Midbrain (tissue), 1 donor: Measurements from ENCODE around the gene ABI2.
A peak's percentile ranks its signal among the peaks of the same experiment; 100 is the strongest.
"Not testable (repeated sequence)": the region's sequence is repeated elsewhere in the genome, so short reads cannot be mapped to it uniquely, and the experiment has no call there.

ENCODE experiments used
- DNase-seq: peaks from one replicate; lab custom pipeline; 2025; lab: John Stamatoyannopoulos, UW

ABI2 gene

DNA sequence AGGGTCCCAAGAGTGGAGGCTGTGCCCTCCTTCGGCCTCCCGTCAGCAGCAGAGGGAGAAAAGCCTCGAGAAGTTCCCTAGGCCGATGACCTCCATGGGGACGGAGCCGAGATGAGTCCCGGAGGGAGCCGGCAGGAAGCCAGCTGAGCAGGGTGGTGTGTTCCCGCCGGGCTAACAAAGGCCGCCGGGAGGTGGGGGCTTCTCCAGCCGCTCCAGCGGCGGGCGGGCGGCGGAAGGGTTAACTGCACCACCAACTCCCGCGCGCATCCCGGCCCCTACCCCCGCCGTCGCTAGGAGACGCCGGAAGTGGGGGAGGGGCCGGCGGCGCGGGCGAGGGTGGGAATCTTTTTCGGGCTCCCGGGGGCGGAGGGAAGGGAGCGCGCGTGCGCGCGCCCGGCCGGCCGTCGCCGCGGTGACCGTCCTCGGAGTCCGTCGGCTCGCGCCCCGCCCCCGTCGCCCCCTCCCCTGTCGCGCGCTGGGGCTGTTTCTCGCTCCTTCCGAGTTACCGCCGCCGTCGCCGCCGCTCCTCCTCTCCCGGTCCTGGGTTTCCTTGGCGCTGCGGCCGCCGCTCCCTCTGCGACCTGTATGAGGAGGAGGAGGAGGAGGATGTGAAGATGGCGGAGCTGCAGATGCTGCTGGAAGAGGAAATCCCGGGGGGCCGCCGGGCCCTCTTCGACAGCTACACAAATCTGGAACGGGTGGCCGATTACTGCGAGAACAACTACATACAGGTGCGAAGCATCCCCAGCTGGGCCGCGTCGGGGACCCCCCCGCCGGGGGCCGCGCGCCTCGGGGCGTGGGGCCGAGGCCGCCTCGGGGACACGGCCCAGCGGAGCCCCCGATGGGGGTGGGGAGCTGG is at the start of gene ABI2:
Gene ABI2 (plus strand): TSS at position 494 of the 859 bp plus-strand sequence. CDS start 121 bp downstream, at position 615.
- peak; percentile 87 for DNase-seq

DNA sequence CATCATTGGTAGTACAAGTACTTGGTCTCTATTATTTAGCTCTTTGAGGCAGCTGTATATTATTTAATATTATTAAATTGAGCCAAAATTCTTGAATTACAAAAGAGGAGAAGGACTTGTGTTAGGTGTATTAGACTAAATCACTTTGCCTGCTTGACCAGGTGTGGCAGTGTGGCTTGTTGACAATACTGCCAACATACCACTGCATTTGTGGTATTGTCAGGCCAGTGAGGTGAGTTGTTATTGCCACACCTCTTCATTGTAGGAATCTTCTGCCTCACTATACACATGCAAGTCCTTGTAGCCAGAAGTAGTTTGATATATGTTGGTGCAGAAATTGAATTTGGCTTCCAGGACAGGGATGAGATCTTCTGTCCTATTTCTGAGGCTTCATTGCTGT is 48.9 kb upstream of the ABI2 start:
- DNase-seq: no peak

DNA sequence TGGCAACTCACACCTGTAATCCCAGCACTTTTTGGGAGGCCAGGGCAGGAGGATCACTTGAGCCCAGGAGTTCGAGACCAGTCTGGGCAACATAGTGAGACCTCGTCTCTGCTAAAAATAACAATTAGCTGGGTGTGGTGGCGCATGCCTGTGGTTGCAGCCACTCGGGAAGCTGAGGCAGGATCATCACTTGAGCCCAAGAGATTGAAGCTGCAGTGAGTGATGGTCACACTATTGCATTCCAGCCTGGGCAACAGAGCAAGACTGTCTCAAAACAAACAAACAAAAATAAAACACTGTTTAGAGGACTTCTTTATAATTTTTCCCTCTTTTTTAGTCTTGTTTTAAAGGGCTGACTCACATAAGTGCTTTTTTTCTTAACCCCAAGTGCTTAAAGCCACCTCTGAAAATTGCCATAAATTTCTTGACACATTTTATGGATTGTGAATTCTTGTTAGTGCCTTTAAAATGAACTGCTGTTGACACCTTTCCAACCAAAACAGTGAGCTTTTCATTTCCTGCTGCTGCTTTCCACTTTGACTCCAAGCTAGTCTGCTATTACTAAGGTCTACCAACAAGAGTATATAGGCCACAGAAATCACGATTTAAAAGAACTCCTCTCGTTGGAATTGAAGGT is 47.6 kb upstream of the ABI2 start:
- DNase-seq: no peak

DNA sequence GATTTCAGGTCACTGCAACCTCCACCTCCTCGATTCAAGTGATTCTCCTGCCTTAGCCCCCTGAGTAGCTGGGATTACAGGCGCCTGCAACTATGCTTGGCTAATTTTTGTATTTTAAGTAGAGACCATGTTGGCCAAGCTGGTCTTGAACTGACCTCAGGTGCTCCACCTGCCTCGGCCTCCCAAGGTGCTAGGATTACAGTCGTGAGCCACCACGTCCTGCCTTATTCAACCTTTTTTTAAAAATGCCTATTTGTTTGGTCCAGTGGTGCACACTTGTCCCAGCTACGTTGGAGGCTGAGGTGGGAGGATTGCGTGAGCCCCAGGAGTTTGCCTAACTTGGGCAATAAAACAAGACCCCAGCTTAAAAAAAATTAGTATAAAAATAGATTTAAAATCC is 46.1 kb upstream of the ABI2 start:
- DNase-seq: no peak

DNA sequence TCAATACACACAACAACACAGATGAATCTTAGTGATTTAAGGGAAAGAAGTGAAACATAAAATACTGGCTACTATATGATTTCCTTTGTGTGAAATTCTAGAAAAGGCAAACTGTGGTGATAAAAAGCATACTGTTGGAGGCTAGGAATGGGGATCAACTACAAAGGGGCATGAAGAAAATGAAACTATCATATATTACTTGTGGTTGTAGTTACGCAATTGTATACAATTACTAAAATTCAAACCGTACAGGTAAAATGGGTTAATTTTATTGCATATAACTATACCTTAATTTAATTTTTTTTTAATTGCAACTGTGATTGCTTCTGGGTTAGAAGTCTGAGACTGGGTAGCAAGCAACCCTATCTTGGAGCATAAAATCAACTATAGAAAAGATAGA is 41.7 kb upstream of the ABI2 start:
- DNase-seq: no peak

DNA sequence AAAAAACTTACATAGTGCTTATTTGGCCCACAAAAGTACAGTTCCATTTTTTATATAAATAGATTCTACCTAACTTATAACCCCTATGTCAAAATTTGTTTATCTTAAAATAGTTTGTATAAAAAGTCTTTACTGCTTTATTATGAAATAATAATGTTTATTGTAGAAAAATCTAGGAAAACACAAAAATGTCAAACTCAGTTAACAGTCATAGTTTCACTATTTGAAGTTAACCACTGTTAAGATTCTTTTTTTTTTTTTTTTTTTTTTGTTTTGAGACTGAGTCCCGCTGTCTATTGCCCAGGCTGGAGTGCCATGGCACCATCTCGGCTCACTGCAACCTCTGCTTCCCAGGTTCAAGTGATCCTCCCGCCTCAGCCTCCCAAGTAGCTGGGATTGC is 26.5 kb upstream of the ABI2 start:
- no peak for DNase-seq

DNA sequence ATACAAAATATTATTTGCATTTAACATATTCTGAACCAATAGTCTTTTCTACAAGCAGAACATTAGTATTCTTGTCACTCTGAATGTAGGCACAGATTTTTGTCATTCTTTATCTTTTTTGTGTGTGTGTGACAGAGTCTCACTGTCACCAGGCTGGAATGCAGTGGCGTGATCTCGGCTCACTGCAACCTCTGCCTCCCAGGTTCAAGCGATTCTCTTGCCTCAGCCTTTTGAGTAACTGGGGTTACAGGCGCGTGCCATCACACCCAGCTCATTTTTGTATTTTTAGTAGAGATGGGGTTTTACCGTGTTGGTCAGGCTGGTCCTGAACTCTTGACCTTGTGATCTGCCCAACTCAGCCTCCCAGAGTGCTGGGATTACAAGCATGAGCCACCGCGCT is 25.6 kb upstream of the ABI2 start:
- not testable (repeated sequence) for DNase-seq

DNA sequence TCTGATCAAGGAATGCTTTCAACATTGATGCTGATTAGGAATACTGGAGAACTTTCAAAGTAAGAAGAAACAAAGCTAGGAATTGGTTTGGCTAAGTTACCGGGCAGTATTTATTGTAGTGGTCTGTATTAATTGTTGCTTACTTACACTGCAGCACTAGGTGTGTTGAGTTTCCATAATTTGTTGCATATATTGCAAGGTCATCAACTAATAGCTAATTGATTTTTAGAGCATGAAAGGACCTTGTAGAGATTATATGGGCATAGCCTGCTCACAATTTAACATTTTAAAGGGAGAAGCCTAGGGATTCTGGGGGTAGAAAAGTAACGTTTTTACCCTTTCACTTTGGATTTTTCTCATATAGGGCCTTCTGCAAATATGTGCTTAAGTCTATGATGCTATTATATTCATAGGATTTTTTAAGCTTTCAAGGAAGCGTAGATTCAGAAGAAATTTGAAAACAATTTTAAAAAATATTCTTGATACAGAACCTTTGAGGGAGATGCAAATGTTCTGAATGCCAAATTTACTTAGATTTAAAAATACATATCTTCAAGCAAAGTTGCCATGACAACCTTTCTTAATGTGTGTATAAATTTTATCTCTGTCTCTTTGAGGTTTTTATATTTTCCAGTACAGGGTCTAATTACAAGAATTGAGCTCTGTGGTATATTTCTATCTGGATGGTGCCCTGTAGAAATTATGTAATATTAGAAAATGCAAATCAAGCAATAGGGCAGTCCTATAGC is 17.3 kb upstream of the ABI2 start:
- no peak for DNase-seq

DNA sequence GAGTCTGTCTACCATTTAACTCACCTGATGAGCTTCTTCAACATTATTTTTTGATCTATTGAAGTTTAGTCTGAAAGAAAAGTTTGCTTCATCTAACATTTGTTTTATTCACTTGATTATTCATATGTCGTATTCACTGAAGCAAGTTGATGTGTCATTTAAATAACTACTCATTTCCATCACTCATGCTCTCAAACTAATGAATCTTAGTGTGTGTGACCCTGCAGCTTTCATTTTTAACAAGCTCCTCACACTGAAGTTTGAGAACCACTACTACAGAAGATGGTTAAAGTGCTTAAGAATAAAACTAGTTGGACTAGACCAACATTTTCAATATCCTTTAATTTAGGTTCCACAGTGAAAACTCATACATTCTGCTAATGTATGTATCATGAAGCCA is 1.8 kb upstream of the ABI2 start:
- no peak for DNase-seq

DNA sequence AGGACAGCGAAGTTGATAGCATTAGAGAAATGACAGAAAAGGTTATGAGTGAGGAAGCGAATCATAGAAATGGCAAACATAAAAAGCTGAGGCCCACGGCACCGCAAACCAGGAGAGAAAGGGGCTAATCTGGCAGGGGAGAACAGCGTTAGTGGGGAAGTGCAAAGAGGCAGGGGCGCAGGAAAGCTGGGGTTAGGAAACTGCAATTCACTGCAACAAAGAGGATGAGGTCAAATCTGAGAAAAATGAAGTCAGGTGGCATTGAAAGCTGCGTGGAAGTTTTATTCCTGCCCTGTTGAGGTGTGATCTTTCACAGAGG is 653 bp upstream of the ABI2 start:
- DNase-seq: peak; percentile 37

DNA sequence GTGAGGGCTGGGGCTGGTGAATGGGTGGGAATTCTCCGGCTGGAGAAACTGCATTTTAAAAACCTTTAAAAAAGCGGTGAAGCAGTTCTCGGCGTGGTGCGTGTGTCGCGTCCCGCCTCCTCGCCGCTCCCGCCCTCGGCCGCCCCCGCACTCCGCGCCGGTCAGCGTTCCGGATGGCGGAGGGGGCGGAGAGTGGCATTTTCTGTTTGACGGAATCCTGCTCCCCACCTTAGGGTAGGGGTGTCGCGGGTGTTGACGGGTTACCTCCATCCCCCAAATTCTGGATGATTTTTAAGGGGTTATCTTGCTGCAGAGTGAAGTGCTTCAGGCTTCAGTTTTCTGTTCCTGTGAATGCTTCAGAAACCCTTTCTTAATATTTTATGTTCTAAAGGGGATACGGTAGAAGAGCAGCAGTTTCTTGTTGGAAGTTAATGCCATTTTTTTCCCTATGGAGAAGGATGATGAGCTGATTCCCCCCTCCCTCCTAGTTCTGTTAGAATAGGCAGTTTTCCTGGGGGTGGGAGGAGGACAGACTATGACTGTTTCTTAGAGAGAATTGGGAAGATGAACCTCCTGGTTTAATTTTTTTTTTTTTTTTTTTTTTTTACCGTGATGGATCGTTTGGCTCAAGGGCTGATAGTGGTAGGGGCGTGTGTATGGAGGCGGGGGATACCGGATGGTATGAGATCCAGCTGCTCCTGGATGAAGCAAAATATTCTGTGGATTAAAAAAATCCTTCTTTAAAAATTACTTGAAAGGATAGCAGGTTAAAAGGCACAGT is 756 bp downstream of the ABI2 start:
- peak; percentile 36 for DNase-seq

DNA sequence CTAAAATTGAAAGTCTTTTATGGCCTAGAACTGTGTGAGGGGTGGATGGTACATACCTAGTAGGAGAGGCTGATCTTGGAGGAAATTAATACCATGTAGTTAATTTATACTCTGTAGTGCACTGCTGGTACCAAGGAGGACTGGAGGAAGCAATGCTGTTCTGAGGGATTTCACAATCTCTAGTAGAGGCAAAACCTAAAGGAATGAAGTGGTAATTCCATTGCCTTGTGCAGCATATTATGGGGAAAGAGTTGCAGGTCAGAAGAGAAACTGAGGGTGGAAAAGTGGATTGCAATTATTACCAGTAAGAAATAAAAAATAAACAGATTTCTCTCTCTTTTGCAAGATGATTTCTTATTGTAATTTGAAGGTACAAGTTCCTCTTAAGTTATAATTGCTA is 2.2 kb downstream of the ABI2 start:
- no peak for DNase-seq

DNA sequence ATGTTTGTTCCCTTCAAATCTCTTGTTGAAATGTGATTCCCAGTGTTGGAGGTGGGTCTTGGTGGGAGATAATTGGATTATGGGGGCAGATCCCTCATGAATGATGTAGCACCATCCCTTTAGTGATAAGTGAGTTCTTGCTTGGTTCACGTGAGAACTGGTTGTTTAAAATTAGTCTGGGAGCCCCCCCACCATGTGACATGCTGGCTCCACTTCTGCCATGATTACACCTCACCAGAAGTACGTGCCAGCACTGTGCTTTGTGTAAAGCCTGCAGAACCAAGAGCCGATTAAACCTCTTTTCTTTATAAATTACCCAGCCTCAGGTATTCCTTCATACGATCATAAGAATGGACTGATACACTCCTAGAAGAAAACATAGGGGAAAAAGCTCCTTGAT is 10.1 kb downstream of the ABI2 start:
- DNase-seq: no peak

DNA sequence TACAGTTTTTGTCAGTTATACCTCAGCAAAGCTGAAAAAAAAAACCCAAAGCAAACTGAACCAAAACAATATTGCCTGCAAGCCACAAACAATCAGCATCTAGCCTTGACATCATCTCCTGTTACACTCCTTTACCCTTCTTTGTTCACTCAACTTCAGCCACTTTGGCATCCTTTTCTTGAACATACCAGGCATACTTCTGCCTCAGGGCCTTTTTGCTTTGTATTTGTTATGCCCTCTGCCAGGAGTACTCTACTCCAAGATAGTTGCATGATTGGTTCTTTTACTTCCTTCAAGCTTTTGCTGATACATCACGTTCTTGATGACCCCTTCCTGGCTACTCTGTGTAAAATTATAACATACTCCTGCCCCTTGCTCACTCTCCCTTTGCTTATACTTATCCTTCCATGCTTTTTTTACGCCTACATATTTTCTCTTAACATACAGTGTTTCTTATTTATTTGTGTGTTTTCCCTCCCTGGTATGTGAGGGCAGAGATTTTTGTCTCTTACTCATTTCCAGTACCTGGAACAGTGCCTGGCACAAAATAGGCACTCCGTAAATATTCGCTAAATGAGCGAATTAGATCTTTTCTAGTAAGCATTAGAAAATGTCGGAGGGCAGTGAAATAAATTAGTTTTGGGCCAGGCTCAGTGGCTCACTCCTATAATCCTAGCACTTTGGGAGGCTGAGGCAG is 12.7 kb downstream of the ABI2 start:
- DNase-seq: no peak

DNA sequence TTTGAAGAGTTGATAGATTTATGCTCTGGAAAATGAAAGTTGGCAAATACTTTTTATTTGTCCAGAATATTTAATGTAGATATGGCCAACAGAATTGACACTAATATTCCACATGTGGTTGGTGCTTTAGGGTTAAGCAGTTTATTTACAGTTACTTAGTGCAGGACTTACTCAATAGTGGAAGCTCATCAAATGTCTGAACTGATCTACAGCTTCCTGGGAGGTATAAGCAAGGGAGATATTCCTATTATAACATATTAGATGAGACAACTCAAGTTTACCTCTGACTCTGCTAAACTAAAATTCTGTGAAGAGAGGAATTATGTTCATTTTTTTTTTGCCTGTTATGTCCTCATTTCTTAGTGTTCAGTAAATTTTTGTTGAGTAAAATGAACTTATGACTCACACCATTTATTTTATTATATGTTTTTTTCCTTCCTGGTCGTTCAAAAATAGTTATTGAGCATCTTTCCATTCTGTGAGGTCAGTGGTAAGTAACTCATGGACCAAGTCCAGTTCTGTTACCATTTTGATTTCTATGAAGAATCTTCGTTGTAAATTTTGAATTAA is 13.6 kb downstream of the ABI2 start:
- DNase-seq: no peak

DNA sequence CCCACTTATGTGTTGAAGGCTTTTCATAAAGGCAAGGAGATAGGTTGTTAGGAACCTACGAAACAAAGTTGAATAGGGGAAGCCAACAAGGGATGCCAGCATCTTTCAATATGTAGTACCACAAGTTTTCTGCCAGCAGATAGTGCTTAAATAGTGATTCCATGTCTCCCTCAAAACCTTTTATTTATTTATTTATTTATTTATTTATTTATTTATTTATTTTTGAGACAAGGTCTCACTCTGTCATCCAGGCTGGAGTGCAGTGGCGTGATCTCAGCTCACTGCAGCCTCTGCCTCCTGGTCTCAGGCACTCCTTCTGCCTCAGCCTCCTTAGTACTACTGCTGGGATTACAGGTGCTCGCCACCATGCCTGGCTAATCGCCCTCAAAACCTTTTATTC is 14.2 kb downstream of the ABI2 start:
- not testable (repeated sequence) for DNase-seq

DNA sequence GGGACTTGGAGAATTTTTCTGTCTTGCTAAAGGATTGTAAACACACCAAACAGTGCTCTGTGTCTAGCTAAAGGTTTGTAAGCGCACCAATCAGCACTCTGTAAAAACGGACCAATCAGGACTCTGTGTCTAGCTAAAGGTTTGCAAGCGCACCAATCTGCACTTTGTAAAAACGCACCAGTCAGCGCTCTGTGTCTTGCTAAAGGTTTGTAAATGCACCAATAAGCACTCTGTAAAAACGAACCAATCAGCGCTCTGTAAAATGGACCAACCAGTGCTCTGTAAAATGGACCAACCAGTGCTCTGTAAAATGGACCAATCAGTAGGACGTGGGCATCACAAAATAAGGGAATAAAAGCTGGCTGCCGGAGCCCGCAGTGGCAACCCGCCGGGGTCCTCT is 16.5 kb downstream of the ABI2 start:
- DNase-seq: no peak

DNA sequence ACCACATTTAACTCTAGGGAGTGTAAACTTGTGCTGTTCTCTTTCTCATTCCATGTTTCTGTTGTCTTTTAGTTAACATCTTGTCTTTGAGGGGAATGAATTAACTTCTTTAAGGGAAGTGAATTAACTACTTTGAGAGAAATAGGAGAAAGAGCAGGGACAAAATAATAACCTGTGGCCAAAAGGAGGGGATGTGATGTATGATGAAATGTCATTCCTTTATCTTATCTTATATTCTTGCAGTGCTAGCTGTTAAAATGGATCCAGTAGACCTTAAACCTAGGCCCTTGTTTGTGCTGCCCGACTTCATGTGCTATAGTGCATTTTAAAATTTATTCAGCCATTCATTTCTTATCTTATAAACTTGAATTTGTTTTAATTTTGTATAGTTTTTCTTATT is 18.4 kb downstream of the ABI2 start:
- no peak for DNase-seq

DNA sequence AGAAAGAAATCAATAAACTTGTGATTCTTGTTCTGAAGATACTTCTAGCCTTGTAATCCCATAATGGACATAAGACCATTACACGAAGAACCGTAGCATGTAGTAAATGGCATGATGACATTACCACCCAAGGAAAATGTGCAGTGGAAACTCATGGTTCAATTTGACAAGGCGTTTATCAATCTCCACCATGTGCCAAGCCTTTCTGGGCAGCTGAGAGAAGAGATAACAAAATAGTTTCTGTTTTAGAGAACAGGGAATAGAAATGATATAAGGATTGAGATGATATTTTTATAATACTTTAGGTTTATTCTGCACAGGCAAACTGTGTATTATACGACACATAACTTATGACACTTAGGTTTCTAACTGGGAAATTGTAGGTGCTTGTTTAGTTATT is 19.2 kb downstream of the ABI2 start:
- DNase-seq: no peak

DNA sequence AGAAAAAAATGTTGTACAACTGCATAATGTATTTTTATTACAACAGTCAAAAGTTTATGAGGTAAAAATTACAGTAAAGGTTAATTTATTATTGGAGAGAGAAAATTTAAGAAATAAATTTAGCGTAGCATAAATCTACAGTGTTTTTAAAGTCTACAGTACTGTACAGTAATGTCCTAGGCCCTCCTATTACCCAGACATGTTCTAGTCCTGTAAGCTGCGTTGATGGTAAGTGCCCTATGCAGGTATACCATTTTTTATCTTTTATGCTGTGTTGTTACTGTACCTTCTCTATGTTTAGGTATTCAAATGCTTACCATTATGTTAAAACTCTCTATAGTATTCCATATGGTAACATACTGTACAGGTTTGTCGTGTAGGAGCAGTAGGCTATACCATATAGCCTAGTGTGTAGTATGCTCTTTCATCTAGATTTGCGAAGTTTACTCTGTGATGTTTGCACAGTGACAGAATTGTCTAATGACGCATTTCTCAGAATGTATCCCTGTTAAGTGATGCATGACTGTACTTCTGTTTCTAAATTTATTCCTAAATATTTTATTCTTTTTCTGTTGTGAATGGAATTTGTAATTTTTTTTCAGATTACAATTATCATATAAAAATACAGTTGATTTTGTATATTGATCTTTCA is 24.5 kb downstream of the ABI2 start:
- DNase-seq: no peak

DNA sequence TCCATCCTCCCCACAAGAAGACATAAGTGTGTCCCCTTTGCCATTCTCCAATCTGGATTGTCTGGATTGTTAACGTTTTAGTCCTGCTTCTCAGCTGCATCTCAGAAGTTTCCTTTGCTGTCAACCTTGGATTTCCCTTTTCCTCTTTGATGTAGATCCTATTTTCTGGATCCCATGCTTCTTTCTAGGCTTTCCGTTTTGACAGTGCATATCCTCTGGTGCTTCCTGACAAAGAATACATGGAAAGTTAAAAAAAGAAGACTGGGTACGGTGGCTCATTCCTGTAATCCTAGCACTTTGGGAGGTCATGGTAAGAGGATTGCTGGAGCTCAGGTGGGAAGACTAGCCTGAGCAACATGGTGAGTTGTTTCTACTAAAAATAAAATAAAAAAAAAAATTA is 26.8 kb downstream of the ABI2 start:
- DNase-seq: no peak
